K562 (cell line): ENCODE data around the gene UMAD1. TPM values are rescaled to one million over a fixed set of nuclear protein-coding genes. Genes with fewer than 3 reads are reported as not detected.

Source experiments
- ARID1B ChIP-seq: fragments of 450-650 bp; IDR thresholded peaks from 2 replicates; pipeline ENCODE4 v1.6.1; 2016; ENCODE audit warnings: antibody characterized with exemption, mild to moderate bottlenecking, inconsistent platforms
- CHAMP1 ChIP-seq: fragments of 450-650 bp; IDR thresholded peaks from 2 replicates; pipeline ENCODE4 v1.6.1; 2016; ENCODE audit warnings: mild to moderate bottlenecking
- ELF4 ChIP-seq: fragments of 450-650 bp; formaldehyde crosslinking; IDR thresholded peaks from 2 replicates; pipeline ENCODE4 v1.4.0; 2022; ENCODE audit warnings: missing genetic modification characterization
- ERF ChIP-seq: fragments of 450-650 bp; formaldehyde crosslinking; IDR thresholded peaks from 2 replicates; pipeline ENCODE4 v1.4.0; 2020; ENCODE audit warnings: mild to moderate bottlenecking, mixed read lengths
- HINFP ChIP-seq: fragments of 450-650 bp; conservative IDR thresholded peaks from 2 replicates; pipeline ENCODE4 v1.6.1; 2016; ENCODE audit warnings: missing genetic modification characterization, low read depth, mild to moderate bottlenecking, control low read depth, missing compliant biosample characterization
- IFI16 ChIP-seq: fragments of 250-450 bp; sonication (Bioruptor Pico); IDR thresholded peaks from 2 replicates; pipeline ENCODE4 v2.1.2; 2022; ENCODE audit warnings: mild to moderate bottlenecking, inconsistent platforms
- KAT7 ChIP-seq: sonication (generic); formaldehyde crosslinking; IDR thresholded peaks from 2 replicates; pipeline ENCODE4 v1.8.0; 2022; ENCODE audit warnings: missing genetic modification reagents, mild to moderate bottlenecking, borderline replicate concordance
- KDM4B ChIP-seq, 2 experiments: fragments of 450-650 bp in 1 of 2; sonication (generic) in 1 of 2; IDR thresholded peaks; 2 replicates each; pipeline ENCODE4 v1.6.1; 2016 to 2017; ENCODE audit warnings: borderline replicate concordance in 2 of 2, antibody characterized with exemption in 1 of 2, low read depth in 1 of 2, mild to moderate bottlenecking in 1 of 2
- KLF6 ChIP-seq: fragments of 250-450 bp; sonication (Bioruptor Pico); IDR thresholded peaks from 2 replicates; pipeline ENCODE4 v1.4.0; 2020; ENCODE audit warnings: mild to moderate bottlenecking, moderate library complexity, borderline replicate concordance
- MCM7 ChIP-seq, 2 experiments: fragments of 450-650 bp; IDR thresholded peaks; 2 replicates each; pipeline ENCODE4 v1.6.1; 2016 to 2018
- MEF2D ChIP-seq: conservative IDR thresholded peaks from 2 replicates; pipeline ENCODE4 v1.6.1; 2016; ENCODE audit warnings: low read depth, missing genetic modification characterization, missing compliant biosample characterization
- MTA2 ChIP-seq: fragments of 450-650 bp; IDR thresholded peaks from 2 replicates; pipeline ENCODE4 v1.6.1; 2016; ENCODE audit warnings: low read depth
- NCOA1 ChIP-seq: fragments of 450-650 bp; IDR thresholded peaks from 2 replicates; pipeline ENCODE4 v1.6.1; 2016; ENCODE audit warnings: low read depth
- NELFE ChIP-seq: IDR thresholded peaks from 2 replicates; pipeline ENCODE4 v1.6.1; 2011; ENCODE audit warnings: mild to moderate bottlenecking; ENCODE audit not compliant: insufficient read depth, insufficient read length
- NEUROD1 ChIP-seq: fragments of 150-350 bp; IDR thresholded peaks from 2 replicates; pipeline ENCODE4 v1.6.1; 2014; ENCODE audit warnings: borderline replicate concordance, low read length, low read depth; ENCODE audit not compliant: partially characterized antibody
- NFYB ChIP-seq: IDR thresholded peaks from 2 replicates; pipeline ENCODE4 v1.6.1; 2011; ENCODE audit warnings: mild to moderate bottlenecking, moderate library complexity; ENCODE audit not compliant: insufficient read length; ENCODE audit errors: extremely low read depth
- NR4A1 ChIP-seq, 2 experiments: fragments of 250-450 bp in 1 of 2; fragments of 450-650 bp in 1 of 2; sonication (Bioruptor Pico) in 1 of 2; IDR thresholded peaks; 2 replicates each; pipeline versions ENCODE4 v1.4.0 to v1.6.1; 2016 to 2020; ENCODE audit warnings: mild to moderate bottlenecking in 2 of 2, missing compliant biosample characterization in 1 of 2, missing genetic modification characterization in 1 of 2, moderate library complexity in 1 of 2
- POLR2AphosphoS5 ChIP-seq: IDR thresholded peaks from 2 replicates; pipeline ENCODE4 v1.6.1; 2011; ENCODE audit warnings: mild to moderate bottlenecking, low read depth, low read length, moderate library complexity; ENCODE audit not compliant: control insufficient read depth, insufficient read depth
- PPARD ChIP-seq: fragments of 250-450 bp; sonication (Bioruptor Pico); IDR thresholded peaks from 2 replicates; pipeline ENCODE4 v1.8.0; 2022; ENCODE audit warnings: inconsistent platforms, mild to moderate bottlenecking, moderate library complexity
- SMARCA4 ChIP-seq: fragments of 450-650 bp; IDR thresholded peaks from 2 replicates; pipeline ENCODE4 v1.6.1; 2016
- SNIP1 ChIP-seq: fragments of 450-650 bp; IDR thresholded peaks from 2 replicates; pipeline ENCODE4 v1.7.1; 2017; ENCODE audit warnings: low read depth, mild to moderate bottlenecking
- TCF3 ChIP-seq: sonication (generic); formaldehyde crosslinking; IDR thresholded peaks from 2 replicates; pipeline ENCODE4 v1.4.0; 2020; ENCODE audit warnings: mild to moderate bottlenecking, missing genetic modification reagents
- ZBTB9 ChIP-seq: fragments of 450-650 bp; formaldehyde crosslinking; IDR thresholded peaks from 2 replicates; pipeline ENCODE4 v1.4.0; 2020; ENCODE audit warnings: mild to moderate bottlenecking, moderate library complexity
- ZNF384 ChIP-seq: IDR thresholded peaks from 2 replicates; pipeline ENCODE4 v1.6.1; 2012; ENCODE audit warnings: low read depth, low read length, improper control_type of control experiment
- polyA plus RNA-seq, 8 experiments: library from polyadenylated mRNA; depleted of rRNA in 4 of 8; stranded (reverse) in 5 of 8; unstranded in 3 of 8; fragments of >200 nt; fragmentation: Nextera tagmentation in 2 of 8; fragmentation: Illumina TruSeq in 1 of 8; extraction: Ambion mirVana in 2 of 8; extraction: Trizol in 1 of 8; gene quantifications; 2 replicates each; pipeline versions ENCODE4 v1.2.1 to v1.2.3, GENCODE V29; 2011 to 2014; ENCODE audit warnings: inconsistent platforms in 1 of 8, missing spikeins in 1 of 8
- total RNA-seq, 7 experiments: library from RNA; depleted of rRNA in 6 of 7; stranded (reverse); fragments of >200 nt in 6 of 7; fragmentation: Illumina TruSeq in 2 of 7; extraction: Trizol in 2 of 7; gene quantifications; 2 replicates each; pipeline versions ENCODE4 v1.2.1 to v1.2.3, GENCODE V29; 2011 to 2021; ENCODE audit warnings: low replicate concordance in 1 of 7

UMAD1 gene
- total and polyA plus RNA-seq, 9 of the 15 experiments (the other 6 are each of a cell fraction or from before 2014, with no cell fraction given): 9.0 to 26.7 (median 13.3) TPM

GRCh38 chr7:7614018-7614741 lies 26.4 kb upstream of the UMAD1 start (continued):
- TF ChIP-seq NFYB (no peak), MTA2 (no peak), HINFP (no peak), KLF6 (CRISPR knock-in tag) (no peak), TCF3 (CRISPR knock-in tag) (no peak), MCM7 (IDR thresholded peaks at IDR 0.05) (no peak), NELFE (no peak), PPARD (CRISPR knock-in tag) (no peak), SNIP1 (no peak), ERF (no peak), NEUROD1 (no peak), SMARCA4 (peak; percentile 47; the same call in 1 of the 2 replicates), NR4A1 (CRISPR knock-in tag; IDR thresholded peaks at IDR 0.05) (no peak), NR4A1 (tag; IDR thresholded peaks at IDR 0.05) (no peak), MEF2D (no peak), ZNF384 (no peak), POLR2AphosphoS5 (no peak), ELF4 (CRISPR knock-in tag) (no peak), ZBTB9 (no peak), KAT7 (CRISPR knock-in tag) (no peak), CHAMP1 (0 out of 2 replicates have a peak, but pooled peaks have one; percentile 11), NCOA1 (no peak), KDM4B (IDR thresholded peaks at IDR 0.05; ENCODE audit: borderline replicate concordance in 2 of 2, low read depth in 1 of 2) (no peak), ARID1B (peak; percentile 73), IFI16 (CRISPR knock-in tag) (no peak)
